ENCODE measurements around the gene RASL10B. TPM values are rescaled to one million over a fixed set of nuclear protein-coding genes. Genes with fewer than 3 reads are reported as not detected.
"Not testable (repeated sequence)": the region's sequence is repeated elsewhere in the genome, so short reads cannot be mapped to it uniquely, and the experiment has no call there.

Gene RASL10B
- total RNA-seq, result 23.8 TPM
- long read RNA-seq, transcript RASL10B-201 (4 exons, 3,205 nt), result major isoform, 29 of 36 reads
- long read RNA-seq, partial matches to known transcripts, result 7 of 36 reads
- long read RNA-seq, other reads (novel, unspliced or antisense), result 0 of 36 reads

DNA sequence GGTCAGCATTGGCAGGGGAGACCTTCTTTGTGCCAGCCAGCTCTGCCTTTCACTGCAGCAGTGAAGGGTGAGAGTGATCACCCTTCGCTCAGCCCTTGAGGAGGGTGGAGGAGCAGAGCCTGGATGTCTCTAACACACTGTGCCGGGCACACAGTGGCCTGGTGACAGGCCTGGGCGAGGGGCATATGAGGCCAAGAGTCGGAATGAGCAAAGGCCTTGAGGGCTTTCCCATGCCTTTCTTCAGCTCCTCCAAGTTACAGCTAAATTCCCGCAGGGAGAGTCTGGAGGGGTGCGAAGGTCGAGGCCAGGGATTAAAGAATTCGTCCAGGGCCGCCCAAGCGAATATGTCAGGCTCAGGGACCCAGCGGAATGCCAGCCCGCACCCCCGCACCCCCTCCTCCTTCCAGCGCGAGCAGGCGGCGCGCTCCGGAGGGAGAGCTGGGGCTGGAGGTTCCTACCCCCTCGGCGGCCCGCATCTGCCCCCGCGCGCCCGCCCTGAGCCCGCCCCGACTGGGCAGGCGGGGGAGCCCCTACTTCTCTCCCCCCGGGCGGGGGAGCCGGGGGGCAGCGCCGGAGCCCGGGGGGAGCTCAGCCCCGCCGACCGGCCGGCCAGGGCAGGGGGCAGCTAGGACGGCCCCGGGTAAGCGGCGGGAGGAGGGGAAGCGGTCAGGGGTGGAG is at the start of gene RASL10B:
Gene RASL10B, plus strand, starts transcription at position 401 of the 678 bp plus-strand sequence. CDS start 3,546 bp downstream, outside the sequence.
- peak; percentile 90 for ATAC-seq
- intact Hi-C loops (cut with micrococcal nuclease), result no loop called here
- peak; percentile 74 for DNase-seq

DNA sequence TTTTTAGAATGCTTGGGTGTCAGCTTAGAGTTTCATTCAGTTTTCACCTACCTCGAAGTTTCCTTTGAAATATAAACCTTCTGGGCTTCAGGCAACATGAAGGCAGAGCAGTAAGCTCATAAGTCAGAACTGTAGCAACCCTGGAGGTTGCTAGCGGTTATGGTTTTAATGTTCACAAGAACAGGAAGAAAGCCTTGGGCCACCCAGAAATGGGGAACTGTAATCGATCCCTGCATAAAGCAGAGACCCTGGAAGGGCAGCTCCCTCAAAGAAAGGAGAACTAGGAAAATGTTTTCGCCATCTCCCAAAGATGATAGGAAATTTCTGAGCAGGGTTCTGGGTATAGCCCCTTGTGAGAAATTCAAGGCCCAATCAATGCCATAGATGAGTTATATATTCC is 47.8 kb upstream of the RASL10B start:
- ATAC-seq, result no peak
- no peak for DNase-seq
- intact Hi-C loops (cut with micrococcal nuclease), result no loop called here

DNA sequence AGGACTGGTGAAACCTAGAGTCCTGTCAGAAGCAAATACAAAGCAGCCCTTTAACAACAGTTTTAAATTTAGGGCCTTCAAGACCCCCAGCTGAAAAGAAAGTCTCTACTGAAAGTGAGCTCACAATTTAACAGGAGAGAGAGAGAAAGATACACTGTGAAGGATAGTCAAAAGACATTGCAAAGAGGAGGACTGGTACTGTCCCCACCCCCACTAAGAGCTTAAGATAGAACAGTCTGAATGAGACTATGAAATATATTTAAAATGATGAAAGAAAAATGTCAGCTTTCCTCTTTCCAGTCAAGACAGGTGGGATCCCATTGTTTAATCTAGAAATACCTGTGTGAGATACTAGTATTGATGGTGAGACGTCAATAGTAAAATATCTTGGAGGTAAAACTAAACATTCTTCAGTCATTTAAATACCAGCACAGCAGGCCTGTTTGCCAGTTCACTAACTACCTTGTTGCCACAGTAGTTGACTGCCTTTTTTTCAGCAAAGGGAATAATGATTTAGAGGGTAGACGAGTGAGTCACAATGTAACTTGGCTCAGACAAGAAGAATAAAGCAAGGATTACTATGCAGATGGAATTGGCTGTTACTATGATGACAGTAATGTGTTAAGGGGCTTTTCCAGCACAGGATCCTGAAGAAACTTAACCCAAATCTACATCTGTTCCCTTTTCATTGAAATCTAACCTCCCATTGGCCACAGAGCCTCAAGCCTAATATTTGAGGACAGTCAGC is 47.2 kb upstream of the RASL10B start:
- intact Hi-C loops (cut with micrococcal nuclease), result no loop called here
- no peak for ATAC-seq

GRCh38 chr17:35692512-35693210 is 38.8 kb upstream of the RASL10B start:
- intact Hi-C loops (cut with micrococcal nuclease), result no loop called here
- no peak for DNase-seq
- no peak for ATAC-seq

More for the DNA sequence above, 47.2 kb upstream of the RASL10B start:
- DNase-seq, result no peak

- ATAC-seq (no peak), DNase-seq (no peak)
- intact Hi-C loops (cut with micrococcal nuclease), result no loop called here
These were observed 37.8 kb upstream of the RASL10B start for GRCh38 chr17:35693662-35694061.

DNA sequence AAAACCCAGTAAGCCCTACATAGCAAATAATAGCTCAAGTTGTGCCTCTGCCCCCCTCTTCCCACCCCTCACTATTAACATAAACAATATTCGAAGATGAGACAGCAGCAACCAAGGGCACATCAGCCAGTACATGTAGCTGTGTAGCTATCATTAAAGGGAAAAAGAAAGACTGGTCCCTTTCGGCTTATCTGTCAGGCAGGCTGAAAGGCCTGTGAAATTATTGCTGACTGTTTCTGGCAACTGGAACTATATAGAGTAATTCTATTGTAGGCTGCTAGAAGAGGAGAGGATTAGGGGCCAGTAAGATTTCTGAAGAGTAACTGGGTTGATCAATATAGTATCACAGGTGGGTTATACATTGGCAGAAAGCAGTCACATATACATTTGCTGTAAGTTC is 36.5 kb upstream of the RASL10B start:
- ATAC-seq (peak; percentile 42), DNase-seq (no peak)
- intact Hi-C loops (cut with micrococcal nuclease), result no loop called here

GRCh38 chr17:35695613-35696012 is 35.8 kb upstream of the RASL10B start:
- intact Hi-C loops (cut with micrococcal nuclease), result no loop called here
- DNase-seq (no peak), ATAC-seq (peak; percentile 84)

DNA sequence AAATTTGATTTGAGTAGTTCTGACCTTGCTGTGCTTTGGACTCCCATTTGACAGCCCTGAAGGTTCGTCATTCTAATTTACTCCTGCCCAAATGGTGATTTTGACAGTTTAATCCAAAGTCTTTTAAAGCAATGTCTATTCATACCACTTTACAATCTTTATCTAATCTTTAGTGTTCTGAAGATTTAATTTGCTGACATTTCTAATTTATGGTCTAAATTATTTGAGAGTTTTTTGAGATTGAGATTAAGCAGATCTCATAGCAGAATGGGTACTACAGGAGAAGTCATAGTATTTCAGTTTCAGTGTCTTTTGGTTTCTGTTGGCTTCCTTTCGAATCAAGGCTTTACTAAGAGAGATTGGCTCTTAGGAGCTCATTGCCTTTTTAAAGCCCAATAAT is 32.6 kb upstream of the RASL10B start:
- intact Hi-C loops (cut with micrococcal nuclease), result no loop called here
- DNase-seq, result no peak
- no peak for ATAC-seq

- DNase-seq (no peak), ATAC-seq (no peak)
- intact Hi-C loops (cut with micrococcal nuclease), result no loop called here
These were observed 31.3 kb upstream of the RASL10B start for GRCh38 chr17:35700150-35700549.

GRCh38 chr17:35701491-35701890 is 29.9 kb upstream of the RASL10B start:
- ATAC-seq (no peak), DNase-seq (no peak)
- intact Hi-C loops (cut with micrococcal nuclease), result no loop called here

GRCh38 chr17:35703308-35703707 is 28.1 kb upstream of the RASL10B start:
- DNase-seq; intact Hi-C loops (cut with micrococcal nuclease); ATAC-seq: not testable (repeated sequence)

DNA sequence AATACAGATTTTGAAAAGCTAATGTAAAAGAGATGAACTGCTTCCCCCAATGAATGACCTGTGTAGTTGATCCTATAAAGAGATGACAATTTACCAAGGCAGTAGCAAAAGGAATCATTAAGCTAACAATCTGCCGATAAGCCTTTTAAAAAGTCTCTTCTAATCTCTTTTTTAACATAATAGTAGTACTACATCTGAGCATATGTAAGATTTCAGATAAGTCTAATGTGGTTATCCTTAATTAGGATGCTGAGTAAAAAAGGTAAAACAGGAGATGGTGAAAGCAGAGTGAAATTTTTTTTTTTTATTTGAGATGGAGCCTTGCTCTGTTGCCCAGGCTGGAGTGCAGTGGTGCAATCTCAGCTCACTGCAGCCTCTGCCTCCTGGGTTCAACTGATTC is 26.2 kb upstream of the RASL10B start:
- DNase-seq (no peak), ATAC-seq (no peak)
- intact Hi-C loops (cut with micrococcal nuclease), result no loop called here

DNA sequence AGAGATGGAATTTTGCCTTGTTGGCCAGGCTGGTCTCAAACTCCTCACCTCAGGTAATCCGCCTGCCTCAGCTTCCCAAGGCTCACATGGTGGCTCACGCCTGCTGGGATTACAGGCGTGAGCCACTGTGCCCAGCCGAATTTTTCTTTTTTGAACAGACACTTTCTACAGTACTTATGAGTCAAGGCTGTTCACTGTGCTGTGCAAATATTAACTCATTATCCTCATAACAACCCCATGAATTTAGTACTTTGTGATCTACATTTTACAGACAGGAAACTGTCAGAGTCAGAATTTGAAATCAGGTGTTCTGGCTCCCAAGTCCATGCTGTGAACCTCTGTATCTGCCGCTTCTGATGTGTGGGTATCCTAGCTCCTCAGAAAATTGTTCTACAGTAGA is 25.7 kb upstream of the RASL10B start:
- no peak for DNase-seq
- ATAC-seq, result no peak
- intact Hi-C loops (cut with micrococcal nuclease), result no loop called here

DNA sequence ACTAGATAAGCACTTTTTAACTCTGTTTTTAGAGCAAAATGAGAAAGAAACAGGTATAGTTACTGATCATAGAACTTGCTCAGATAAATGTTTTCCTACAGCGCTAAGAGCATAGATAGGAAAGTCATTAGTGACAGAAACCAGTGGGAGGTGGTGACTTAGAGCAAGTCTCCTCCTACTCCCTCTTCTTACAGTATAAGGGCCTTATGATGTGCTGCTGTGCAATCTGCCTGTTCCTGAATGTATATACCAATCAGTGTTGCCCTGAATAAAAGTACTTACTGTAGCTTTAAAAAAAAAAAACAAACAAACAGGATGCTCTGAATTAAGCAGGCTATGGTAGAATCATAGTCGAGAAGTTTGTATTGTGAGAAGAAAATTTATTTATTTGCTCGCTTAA is 23.3 kb upstream of the RASL10B start:
- DNase-seq, result no peak
- intact Hi-C loops (cut with micrococcal nuclease), result no loop called here

DNA sequence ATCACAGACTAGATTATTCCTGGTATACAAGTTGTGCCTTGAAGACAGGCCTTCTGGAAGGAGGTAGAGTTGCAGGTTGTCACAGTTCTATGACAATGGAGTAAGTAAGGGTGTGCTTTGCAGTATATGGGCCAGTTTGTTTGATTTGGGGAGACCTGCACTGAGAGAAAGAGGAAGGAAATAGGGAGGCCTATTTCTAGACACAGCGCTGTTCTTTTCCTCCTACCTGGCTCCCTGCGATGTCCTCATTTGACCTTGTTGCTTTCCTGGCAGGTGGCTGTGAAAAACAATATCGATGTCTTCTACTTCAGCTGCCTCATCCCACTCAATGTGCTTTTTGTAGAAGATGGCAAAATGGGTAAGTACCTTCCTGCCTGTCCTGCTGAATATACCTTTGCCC is 22.5 kb upstream of the RASL10B start:
- DNase-seq (no peak), ATAC-seq (peak; percentile 14)
- intact Hi-C loops (cut with micrococcal nuclease), result no loop called here

More for the DNA sequence above, 23.3 kb upstream of the RASL10B start:
- peak; percentile 13 for ATAC-seq

- DNase-seq (no peak), ATAC-seq (no peak)
- intact Hi-C loops (cut with micrococcal nuclease), result no loop called here
These were observed 21.6 kb upstream of the RASL10B start for GRCh38 chr17:35709874-35710273.

GRCh38 chr17:35710950-35711349 is 20.5 kb upstream of the RASL10B start:
- ATAC-seq (no peak), DNase-seq (no peak)
- intact Hi-C loops (cut with micrococcal nuclease), result no loop called here

DNA sequence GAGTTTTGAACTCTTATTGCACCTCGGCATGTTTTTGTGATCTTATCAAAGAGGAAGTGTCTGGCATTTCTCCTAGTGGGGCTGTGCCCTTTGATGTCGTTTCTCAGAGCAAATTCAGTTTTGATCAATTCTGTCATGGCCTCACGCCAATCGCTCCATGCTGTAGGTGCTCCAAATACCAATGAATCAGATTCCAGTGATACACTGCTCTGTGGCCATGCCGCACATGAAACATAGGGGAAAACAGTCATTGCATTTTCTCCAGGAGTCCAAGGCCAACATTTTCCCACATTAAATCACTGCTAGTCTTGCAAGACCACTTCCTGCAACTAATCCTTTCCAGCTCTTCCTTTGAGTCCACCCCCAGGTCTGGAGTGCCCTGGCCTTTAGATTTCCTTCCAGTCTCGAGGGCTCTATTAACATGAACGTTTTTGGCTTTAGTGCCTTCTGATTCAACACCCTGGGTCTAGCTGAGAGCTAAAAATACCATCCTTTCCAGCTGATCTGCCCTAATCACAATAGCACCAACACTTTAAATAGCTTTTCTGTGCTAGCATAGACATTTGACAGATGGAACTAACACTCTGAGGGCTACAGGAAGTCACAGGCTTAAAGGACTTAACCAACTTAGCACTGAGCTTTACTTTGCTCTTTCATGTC is 18.2 kb upstream of the RASL10B start:
- intact Hi-C loops (cut with micrococcal nuclease), result no loop called here
- ATAC-seq (peak; percentile 88), DNase-seq (no peak)

DNA sequence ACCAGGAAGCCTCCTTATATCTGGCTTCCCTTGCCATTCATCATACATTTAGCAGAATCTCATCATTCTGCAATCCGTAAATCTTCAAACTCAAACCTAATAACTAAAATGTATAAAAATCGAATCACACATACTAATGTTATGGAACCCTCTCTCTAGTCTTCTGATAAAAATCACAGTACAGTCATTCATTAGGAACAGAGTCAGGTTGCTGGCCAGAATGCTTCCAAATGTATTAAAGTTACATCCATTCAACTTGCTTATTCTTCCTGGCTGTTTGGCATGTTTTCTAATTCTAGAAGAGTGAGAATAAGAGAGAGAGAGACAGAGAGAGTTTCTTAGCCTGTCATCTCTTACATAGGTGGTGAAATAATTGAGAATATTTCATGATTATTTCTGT is 16.5 kb upstream of the RASL10B start:
- intact Hi-C loops (cut with micrococcal nuclease), result no loop called here
- ATAC-seq, result no peak
- DNase-seq, result no peak
